ENCODE data around the gene TIFAB.

Gene TIFAB

DNA sequence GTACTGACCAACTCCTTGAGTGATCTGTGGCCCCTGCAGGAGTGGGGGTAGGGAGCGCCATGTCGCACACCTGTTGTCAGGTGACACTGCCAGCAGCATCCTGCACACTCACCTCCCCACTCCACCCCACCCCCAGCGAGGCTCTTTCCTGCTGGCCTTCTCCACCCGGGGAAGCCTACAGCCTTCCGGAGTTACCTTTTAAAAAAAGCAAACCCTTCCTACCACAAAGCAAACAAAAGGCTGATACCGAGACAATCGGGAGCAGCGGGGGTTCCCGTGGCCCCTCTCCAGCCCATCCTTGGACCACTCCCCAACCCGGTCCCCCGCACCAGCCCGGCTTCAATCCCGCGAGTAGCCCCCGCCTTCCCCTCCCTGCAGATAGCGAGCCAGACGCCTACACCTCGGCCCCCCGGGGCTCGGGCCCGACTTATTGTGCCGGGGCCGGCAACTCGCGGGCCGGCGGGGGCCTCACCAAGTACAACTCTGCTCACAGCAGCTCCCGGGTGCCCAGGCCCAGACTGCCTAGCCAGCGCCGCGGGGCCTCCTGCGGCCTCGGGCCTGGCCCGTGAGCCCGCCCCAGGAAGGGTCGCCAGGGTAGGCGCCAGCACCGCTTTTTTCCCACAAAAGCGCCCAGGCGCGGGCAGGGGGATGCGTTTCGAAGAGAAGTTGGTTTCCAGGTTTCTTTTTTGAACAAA is 53.8 kb downstream of the TIFAB start:
- H3K4me1 ChIP-seq (ENCODE audit: control extremely low read depth in 1 of 4, control insufficient read depth in 4 of 4, insufficient read depth in 4 of 4, low read length in 3 of 4), result peaks cover 28 to 81% (median 68%) of the 10 kb centered on the region in 4 experiments
- CTCF ChIA-PET, result interaction anchor here (4.4 to 7.7 kb wide), 3 partner anchors 13 to 27 kb away, joined by 42 to 76 read pairs (median 52); no protein-coding TSS in a partner anchor
- no peaks in the 10 kb centered on the region for H3K9me3 ChIP-seq (ENCODE audit: control extremely low read depth in 1 of 5, control insufficient read depth in 4 of 5, insufficient read depth in 2 of 5, low read depth in 1 of 5, low read length in 4 of 5)
- no peaks in the 10 kb centered on the region for H3K27me3 ChIP-seq (replicated peaks in 2 of 5; ENCODE audit: control insufficient read depth in 4 of 5, insufficient read depth in 5 of 5, low read length in 4 of 5)
- peak overlapping the region; percentile 86 to 97 for H3K27ac ChIP-seq (ENCODE audit: insufficient read depth in 1 of 2, low read depth in 1 of 2, low read length in 2 of 2, poor library complexity in 1 of 2, severe bottlenecking in 2 of 2)
- H3K36me3 ChIP-seq (ENCODE audit: control insufficient read depth in 4 of 4, insufficient read depth in 4 of 4, low read length in 3 of 4), result peaks cover 0 to 42% (median 3%) of the 10 kb centered on the region in 4 experiments
- DNase-seq, result no peak
- WGBS (ENCODE audit: insufficient coverage), result 0% methylated on average over 29 of the region's 43 CpGs
- H3K4me3 ChIP-seq (ENCODE audit: control insufficient read depth in 1 of 7, extremely low read depth in 1 of 7, insufficient read depth in 4 of 7, low read depth in 2 of 7, low read length in 6 of 7), result peak overlapping the region; percentile 66 to 93 (median 86)
- POLR2A ChIA-PET, result interaction anchor here (1.5 kb wide), 1 partner anchor 21 kb away, joined by 12 read pairs; no protein-coding TSS in a partner anchor
